ENCODE measurements around the gene TMSB4X.

DNA sequence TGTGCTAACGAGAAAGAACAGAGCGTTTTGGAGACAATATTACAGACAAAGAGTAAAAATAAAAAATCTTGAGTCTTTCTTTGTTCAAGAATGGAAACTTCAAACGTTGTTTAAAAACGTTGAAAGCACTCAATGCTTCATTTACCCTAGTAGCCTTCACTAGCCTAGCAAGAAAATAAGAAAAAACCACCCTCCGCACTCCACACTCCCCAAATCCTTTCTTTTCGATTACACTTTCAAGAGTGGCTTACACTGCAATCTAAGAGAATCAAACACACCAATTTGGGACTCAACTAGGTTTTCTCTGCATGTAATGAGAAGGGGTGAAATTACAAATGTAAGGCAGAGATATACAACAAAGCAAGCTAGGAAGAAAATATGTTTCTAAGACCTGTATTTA is 4.7 kb downstream of the TMSB4X start:
- TF ChIP-seq TAF1 (IDR thresholded peaks at IDR 0.05; ENCODE audit: borderline replicate concordance, insufficient read depth, low read length) (no peak), POLR2AphosphoS5 (IDR thresholded peaks at IDR 0.05; ENCODE audit: low read depth, low read length) (no peak)
